ENCODE measurements around the gene POLR2L.

POLR2L gene

DNA sequence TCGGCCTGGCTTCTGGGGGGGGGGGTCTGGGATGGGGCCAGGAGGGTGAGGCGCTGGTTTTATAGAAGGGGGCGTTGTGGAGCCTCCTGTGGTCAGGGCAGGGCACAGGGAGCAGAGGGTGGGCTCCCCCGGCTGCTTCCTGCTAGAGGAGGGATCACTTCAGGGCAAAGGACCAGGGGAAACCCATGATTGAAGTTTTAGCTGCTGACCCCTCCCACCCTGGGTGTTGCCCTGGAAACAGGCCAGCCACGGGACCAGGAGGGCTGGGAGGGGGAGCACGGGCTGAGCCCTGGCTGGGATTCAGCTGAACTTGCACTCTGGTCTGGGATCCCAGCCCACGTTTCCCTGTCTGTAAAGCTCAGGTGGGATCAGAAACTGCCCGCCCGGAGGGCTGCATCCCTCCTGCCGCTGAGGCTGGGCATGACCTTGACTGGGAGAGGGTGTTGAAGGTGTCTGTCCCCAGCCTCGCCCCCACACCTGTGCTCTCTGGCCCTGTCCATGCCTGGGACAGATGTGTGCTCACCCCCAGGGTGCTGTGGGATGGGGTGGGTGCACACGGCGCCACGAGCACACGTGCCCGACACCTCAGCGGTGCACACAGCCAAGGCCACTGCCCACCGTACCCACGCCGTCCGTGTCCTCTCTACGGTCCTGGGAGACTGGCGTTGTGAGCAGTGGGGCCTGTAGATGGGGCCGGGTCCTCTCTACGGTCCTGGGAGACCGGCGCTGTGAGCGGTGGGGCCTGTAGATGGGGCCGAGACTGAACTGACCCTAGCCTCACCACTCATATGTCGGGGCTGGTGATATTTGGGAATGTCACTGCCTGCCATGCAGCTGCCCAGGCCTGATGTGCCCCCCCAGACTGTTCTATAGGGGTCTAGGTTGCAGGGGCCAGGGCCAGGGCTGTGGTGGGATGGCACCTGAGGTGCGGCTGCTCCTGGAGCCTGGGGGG is 2.6 kb upstream of the POLR2L start:
- Histone ChIP-seq H3K23ac (ENCODE audit: low read depth, low read length, poor library complexity) (no peak overlapping the region), H4K91ac (ENCODE audit: low read depth, low read length, poor library complexity) (no peak overlapping the region), H3K4ac (ENCODE audit: low read length) (no peak overlapping the region), H3K4me3 (ENCODE audit: low read length in 2 of 2) (peak overlapping the region; percentile 43 to 96), H2BK12ac (ENCODE audit: low read length) (peak overlapping the region; percentile 100), H2BK120ac (ENCODE audit: low read depth, low read length) (peak overlapping the region; percentile 91), H3K9me3 (replicated peaks in 1 of 2; ENCODE audit: control insufficient read depth in 2 of 2, insufficient read depth in 1 of 2, low read depth in 1 of 2, low read length in 2 of 2) (no peaks in the 10 kb centered on the region), H3K27ac (replicated peaks; ENCODE audit: low read length) (peak overlapping the region; percentile 84), H2BK5ac (ENCODE audit: low read length) (peak overlapping the region; percentile 69), H2BK15ac (ENCODE audit: low read length) (peak overlapping the region; percentile 30), H3K4me2 (ENCODE audit: insufficient read depth, low read length, poor library complexity, severe bottlenecking) (peak overlapping the region; percentile 82), H3K18ac (ENCODE audit: low read length) (peak overlapping the region; percentile 83), H4K8ac (ENCODE audit: low read depth, low read length) (no peak overlapping the region), H3K79me1 (ENCODE audit: low read depth, low read length) (peaks cover 17% of the 10 kb centered on the region), H3K14ac (ENCODE audit: low read length) (peak overlapping the region; percentile 49), H2AFZ (ENCODE audit: low read length) (no peak overlapping the region), H2AK5ac (ENCODE audit: low read depth, low read length) (peak overlapping the region; percentile 100), H3K27me3 (ENCODE audit: control insufficient read depth in 3 of 3, insufficient read depth in 3 of 3, low read depth in 1 of 3, low read length in 3 of 3) (peaks cover 0 to 9% (median 0%) of the 10 kb centered on the region in 3 experiments), H3K9ac (ENCODE audit: low read depth, low read length, poor library complexity) (no peak overlapping the region), H3K36me3 (replicated peaks in 1 of 2; ENCODE audit: control insufficient read depth in 2 of 2, insufficient read depth in 2 of 2, low read length in 2 of 2) (peaks cover 12 to 15% of the 10 kb centered on the region in 2 donors), H3K4me1 (ENCODE audit: control insufficient read depth in 2 of 2, insufficient read depth in 1 of 2, low read depth in 1 of 2, low read length in 2 of 2) (peaks cover 30 to 36% of the 10 kb centered on the region in 2 donors)
- no CpG with 5 or more reads among the region's 31 CpGs for WGBS, 2 donors (ENCODE audit: extremely low coverage in 2 of 2, insufficient read length in 2 of 2, insufficient replicate concordance in 1 of 2)
- DNase-seq (ENCODE audit: low spot score): no peak

DNA sequence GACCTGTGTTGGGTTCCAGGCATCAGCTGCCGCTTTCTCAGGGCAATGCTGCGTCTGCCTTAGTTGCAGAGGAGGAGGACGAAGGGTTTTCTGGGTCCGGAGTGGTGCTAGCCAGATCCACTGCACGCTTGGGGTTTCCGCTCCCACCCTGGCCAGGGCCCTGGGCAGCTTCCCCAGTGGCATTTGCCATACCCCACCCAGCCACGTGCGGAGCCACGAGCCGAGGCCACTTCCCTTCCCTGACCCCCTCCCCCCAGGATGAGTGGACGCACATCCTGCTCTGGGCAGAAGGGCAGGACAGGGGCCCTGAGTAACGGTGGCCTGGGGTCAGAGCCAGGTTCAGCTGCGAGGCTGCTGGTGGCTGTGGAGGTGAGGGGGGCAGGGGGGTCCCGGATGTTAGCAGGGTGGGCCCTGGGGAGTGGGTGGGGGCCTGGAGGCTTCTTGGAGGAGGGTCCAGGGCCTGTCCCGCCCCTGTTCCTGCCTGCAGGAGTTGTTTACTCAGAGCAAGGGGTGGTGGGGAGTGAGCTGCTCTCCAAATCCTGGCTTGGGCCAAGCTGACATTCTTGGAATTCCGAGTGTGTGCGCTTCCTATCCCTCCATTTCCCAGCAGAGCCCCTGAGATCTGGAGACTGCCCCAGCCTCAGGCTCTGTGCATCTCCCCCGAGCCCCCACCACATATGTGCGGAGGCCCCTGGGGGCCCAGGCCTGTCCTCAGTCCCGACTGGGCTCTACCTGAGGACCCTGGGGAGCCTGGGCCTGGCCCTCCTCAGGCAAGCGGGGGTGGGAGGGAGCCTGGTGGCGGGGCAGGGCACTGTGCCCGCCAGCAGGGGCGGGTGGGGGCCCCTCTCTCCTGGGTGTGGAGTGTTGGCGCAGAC is 1.7 kb upstream of the POLR2L start:
- H2BK15ac ChIP-seq (ENCODE audit: low read length): peak overlapping the region; percentile 98
- H3K4me3 ChIP-seq (ENCODE audit: low read length in 2 of 2): peak overlapping the region; percentile 96
- H3K14ac ChIP-seq (ENCODE audit: low read length): no peak overlapping the region
- H3K23ac ChIP-seq (ENCODE audit: low read depth, low read length, poor library complexity): peak overlapping the region; percentile 60
- peak overlapping the region; percentile 70 for H3K9ac ChIP-seq (ENCODE audit: low read depth, low read length, poor library complexity)
- H3K4me1 ChIP-seq (ENCODE audit: control insufficient read depth in 2 of 2, insufficient read depth in 1 of 2, low read depth in 1 of 2, low read length in 2 of 2): peaks cover 30 to 34% of the 10 kb centered on the region in 2 donors
- peak overlapping the region; percentile 99 for H2AFZ ChIP-seq (ENCODE audit: low read length)
- peak overlapping the region; percentile 91 for H2BK120ac ChIP-seq (ENCODE audit: low read depth, low read length)
- no CpG with 5 or more reads among the region's 25 CpGs for WGBS, 2 donors (ENCODE audit: extremely low coverage in 2 of 2, insufficient read length in 2 of 2, insufficient replicate concordance in 1 of 2)
- peak overlapping the region; percentile 82 for H3K4me2 ChIP-seq (ENCODE audit: insufficient read depth, low read length, poor library complexity, severe bottlenecking)
- peak overlapping the region; percentile 84 for H3K18ac ChIP-seq (ENCODE audit: low read length)
- H3K27me3 ChIP-seq (ENCODE audit: control insufficient read depth in 3 of 3, insufficient read depth in 3 of 3, low read depth in 1 of 3, low read length in 3 of 3): peaks cover 0 to 7% (median 0%) of the 10 kb centered on the region in 3 experiments
- no peak overlapping the region for H4K91ac ChIP-seq (ENCODE audit: low read depth, low read length, poor library complexity)
- H3K79me1 ChIP-seq (ENCODE audit: low read depth, low read length): peaks cover 19% of the 10 kb centered on the region
- peak overlapping the region; percentile 69 for H2BK12ac ChIP-seq (ENCODE audit: low read length)
- no peak for DNase-seq (ENCODE audit: low spot score)
- H3K9me3 ChIP-seq (replicated peaks in 1 of 2; ENCODE audit: control insufficient read depth in 2 of 2, insufficient read depth in 1 of 2, low read depth in 1 of 2, low read length in 2 of 2): no peaks in the 10 kb centered on the region
- no peak overlapping the region for H3K4ac ChIP-seq (ENCODE audit: low read length)
- peak overlapping the region; percentile 69 for H2BK5ac ChIP-seq (ENCODE audit: low read length)
- peak overlapping the region; percentile 84 for H3K27ac ChIP-seq (replicated peaks; ENCODE audit: low read length)
- H3K36me3 ChIP-seq (replicated peaks in 1 of 2; ENCODE audit: control insufficient read depth in 2 of 2, insufficient read depth in 2 of 2, low read length in 2 of 2): peaks cover 21 to 24% of the 10 kb centered on the region in 2 donors
- H2AK5ac ChIP-seq (ENCODE audit: low read depth, low read length): peak overlapping the region; percentile 100
- H4K8ac ChIP-seq (ENCODE audit: low read depth, low read length): no peak overlapping the region

- H3K4me2 ChIP-seq (ENCODE audit: insufficient read depth, low read length, poor library complexity, severe bottlenecking): peak overlapping the region; percentile 82
- no peak overlapping the region for H3K4ac ChIP-seq (ENCODE audit: low read length)
- peaks cover 23 to 28% of the 10 kb centered on the region in 2 donors for H3K4me1 ChIP-seq (ENCODE audit: control insufficient read depth in 2 of 2, insufficient read depth in 1 of 2, low read depth in 1 of 2, low read length in 2 of 2)
- H3K14ac ChIP-seq (ENCODE audit: low read length): no peak overlapping the region
- H2BK120ac ChIP-seq (ENCODE audit: low read depth, low read length): peak overlapping the region; percentile 91
- no peak overlapping the region for H4K8ac ChIP-seq (ENCODE audit: low read depth, low read length)
- H2BK12ac ChIP-seq (ENCODE audit: low read length): no peak overlapping the region
- no peaks in the 10 kb centered on the region for H3K27me3 ChIP-seq (ENCODE audit: control insufficient read depth in 3 of 3, insufficient read depth in 3 of 3, low read depth in 1 of 3, low read length in 3 of 3)
- no peaks in the 10 kb centered on the region for H3K9me3 ChIP-seq (replicated peaks in 1 of 2; ENCODE audit: control insufficient read depth in 2 of 2, insufficient read depth in 1 of 2, low read depth in 1 of 2, low read length in 2 of 2)
- peak overlapping the region; percentile 84 for H3K18ac ChIP-seq (ENCODE audit: low read length)
- no peak overlapping the region for H3K23ac ChIP-seq (ENCODE audit: low read depth, low read length, poor library complexity)
- peak overlapping the region; percentile 100 for H2AK5ac ChIP-seq (ENCODE audit: low read depth, low read length)
- peaks cover 29 to 33% of the 10 kb centered on the region in 2 donors for H3K36me3 ChIP-seq (replicated peaks in 1 of 2; ENCODE audit: control insufficient read depth in 2 of 2, insufficient read depth in 2 of 2, low read length in 2 of 2)
- H2BK5ac ChIP-seq (ENCODE audit: low read length): peak overlapping the region; percentile 77
- peak overlapping the region; percentile 77 for H3K9ac ChIP-seq (ENCODE audit: low read depth, low read length, poor library complexity)
- H3K79me1 ChIP-seq (ENCODE audit: low read depth, low read length): peaks cover 23% of the 10 kb centered on the region
- H2BK15ac ChIP-seq (ENCODE audit: low read length): peak overlapping the region; percentile 98
- peak overlapping the region; percentile 96 for H3K4me3 ChIP-seq (ENCODE audit: low read length in 2 of 2)
- no CpG with 5 or more reads among the region's 53 CpGs for WGBS, 2 donors (ENCODE audit: extremely low coverage in 2 of 2, insufficient read length in 2 of 2, insufficient replicate concordance in 1 of 2)
- H2AFZ ChIP-seq (ENCODE audit: low read length): peak overlapping the region; percentile 99
- H4K91ac ChIP-seq (ENCODE audit: low read depth, low read length, poor library complexity): no peak overlapping the region
- no peak for DNase-seq (ENCODE audit: low spot score)
- H3K27ac ChIP-seq (replicated peaks; ENCODE audit: low read length): no peak overlapping the region
Measured at GRCh38 chr11:843086-843734, 881 bp upstream of the POLR2L start.
